CD4-positive, alpha-beta T cell treated with Interleukin-15 for 4 hours (primary cell): Measurements from ENCODE around the gene COQ10A.
"Not testable (repeated sequence)": the region's sequence is repeated elsewhere in the genome, so short reads cannot be mapped to it uniquely, and the experiment has no call there.

ENCODE experiments used
- DNase-seq: peaks from one replicate; pipeline ENCODE4 v3.0.0-alpha.2; 2020; ENCODE audit warnings: low spot score

The COQ10A gene

DNA sequence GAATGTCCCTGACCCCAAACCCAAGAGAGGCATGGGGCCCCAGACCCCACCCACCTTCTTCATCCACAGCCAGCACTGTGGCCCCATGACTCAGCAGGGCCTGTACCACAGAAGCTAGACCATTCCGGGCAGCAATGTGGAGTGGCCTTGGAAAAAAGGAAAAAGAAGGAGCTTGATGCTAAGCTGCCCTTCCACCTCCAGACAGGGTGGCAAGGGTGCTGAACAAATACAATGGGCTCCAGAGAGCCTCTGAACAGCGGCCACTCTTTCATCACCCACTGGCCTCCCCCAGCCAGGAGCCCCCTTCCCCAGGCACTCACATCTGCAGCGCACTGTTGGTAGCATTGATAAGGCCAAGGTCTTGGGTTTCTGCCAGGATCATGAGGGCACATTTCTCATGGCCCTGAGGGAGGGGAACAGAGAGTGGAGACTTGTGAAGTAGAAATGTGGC is 23.0 kb upstream of the COQ10A start:
- no peak for DNase-seq

GRCh38 chr12:56244494-56244893 is 22.2 kb upstream of the COQ10A start:
- no peak for DNase-seq

- no peak for DNase-seq
Measured at GRCh38 chr12:56247923-56248322, 18.8 kb upstream of the COQ10A start.

- DNase-seq = no peak
Measured at GRCh38 chr12:56248711-56249110, 18.0 kb upstream of the COQ10A start.

GRCh38 chr12:56252649-56253048 is 14.1 kb upstream of the COQ10A start:
- no peak for DNase-seq

DNA sequence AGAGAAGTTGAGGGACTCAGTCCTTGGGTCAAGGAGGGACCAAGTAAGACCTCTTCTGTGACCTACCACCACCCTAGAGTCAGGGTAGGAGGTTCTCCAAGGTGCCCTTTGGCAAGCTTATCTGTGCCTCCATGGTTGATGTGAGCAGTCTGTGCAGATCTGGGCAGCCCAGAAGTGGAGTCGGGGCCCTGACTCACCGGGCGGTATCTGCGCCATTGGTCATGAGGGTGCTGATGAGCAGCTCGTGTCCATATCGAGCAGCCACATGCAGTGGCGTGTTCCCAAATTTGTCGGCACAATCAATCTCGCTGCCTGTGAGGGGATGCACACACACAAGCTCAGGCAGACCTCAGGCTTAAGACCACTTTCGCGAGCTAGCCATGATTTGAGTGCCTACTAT is 13.7 kb upstream of the COQ10A start:
- no peak for DNase-seq

GRCh38 chr12:56255671-56256070 is 11.1 kb upstream of the COQ10A start:
- no peak for DNase-seq

GRCh38 chr12:56256326-56256960 is 10.3 kb upstream of the COQ10A start:
- DNase-seq = no peak

DNA sequence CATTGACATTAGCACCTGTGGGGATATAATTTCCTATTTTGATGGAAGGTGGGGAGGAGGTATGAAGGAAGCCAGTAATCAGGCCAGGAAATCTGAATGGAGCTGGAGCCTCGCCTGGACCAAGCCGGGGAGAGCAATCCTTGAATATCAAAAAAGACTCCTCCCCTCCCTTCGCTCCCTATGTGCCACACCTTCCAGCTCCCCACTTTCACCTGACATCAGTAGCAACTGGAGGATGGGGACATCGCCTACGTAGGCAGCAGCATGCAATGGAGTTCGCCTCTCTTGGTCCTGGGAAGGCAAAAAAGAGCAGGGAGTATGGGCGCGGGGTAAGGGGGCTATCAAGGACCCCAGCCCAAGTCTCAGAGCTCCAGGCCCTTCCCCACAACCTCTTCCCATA is 9.7 kb upstream of the COQ10A start:
- no peak for DNase-seq

DNA sequence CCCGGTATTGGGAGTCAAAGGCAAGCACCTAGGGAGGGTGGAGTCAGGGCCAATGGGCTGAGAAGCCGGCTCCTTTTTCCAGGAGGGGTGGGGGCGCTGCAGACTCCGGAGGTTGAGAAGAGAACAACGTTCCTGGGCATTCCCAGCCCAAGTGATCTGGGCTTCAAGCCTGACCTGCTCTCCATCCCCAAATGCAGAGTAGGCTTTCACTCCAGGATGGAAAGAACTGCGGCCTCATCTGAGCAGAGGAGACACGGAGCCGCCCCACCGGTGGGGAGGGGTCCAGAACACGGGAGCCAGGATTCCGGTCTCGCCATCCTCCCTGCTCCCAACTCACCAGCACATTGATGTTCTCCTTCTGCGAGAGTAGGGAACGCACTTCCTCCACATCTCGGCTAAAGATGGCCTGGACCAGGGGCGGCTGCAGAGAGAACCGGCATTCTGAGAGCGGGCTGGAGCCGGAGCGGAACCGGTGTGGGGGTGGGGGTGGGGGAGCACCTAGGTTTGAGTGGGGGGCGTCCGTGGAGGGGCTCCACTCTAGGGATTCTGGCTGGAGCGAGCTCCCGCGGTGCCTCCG is 9.2 kb upstream of the COQ10A start:
- no peak for DNase-seq

GRCh38 chr12:56258068-56258819 is 8.5 kb upstream of the COQ10A start, which contains the start of gene ANKRD52:
ANKRD52 (minus strand) TSS chr12:56258384; CDS start chr12:56258269, 115 bp downstream.
- peak; percentile 72 for DNase-seq

DNA sequence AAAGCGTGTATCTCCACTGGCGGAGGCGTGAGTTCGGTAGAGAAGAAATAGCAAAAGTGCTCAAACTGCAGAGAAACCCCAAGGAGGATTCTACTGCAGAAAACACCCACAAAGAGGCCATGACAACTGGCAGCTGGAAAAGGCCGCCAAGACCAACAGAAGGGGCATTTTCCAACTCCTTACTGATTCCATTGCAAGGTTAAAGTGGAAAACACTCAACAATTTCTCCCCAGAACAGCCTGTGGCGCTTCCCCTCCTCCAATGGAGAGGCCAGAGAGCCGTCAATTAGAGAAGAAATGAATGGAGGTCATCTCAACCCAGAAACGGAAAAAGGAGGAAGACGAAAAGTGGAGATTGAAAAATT is 7.9 kb upstream of the COQ10A start:
- DNase-seq = no peak

DNA sequence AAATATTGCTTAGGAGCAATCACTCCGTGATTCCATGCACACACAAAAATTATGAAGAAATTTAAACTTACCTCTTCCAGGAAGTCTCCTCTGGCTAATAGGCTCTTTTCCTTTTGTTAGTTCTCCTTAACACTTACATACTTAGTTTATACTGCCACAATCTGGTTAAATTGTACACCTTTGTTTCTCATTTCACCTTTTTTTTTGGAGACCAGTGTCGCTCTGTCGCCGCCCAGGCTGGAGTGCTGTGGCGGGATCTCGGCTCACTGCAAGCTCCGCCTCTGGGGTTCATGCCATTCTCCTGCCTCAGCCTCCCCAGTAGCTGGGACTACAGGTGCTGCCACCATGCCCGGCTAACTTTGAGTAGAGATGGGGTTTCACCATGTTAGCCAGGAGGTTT is 6.4 kb upstream of the COQ10A start:
- DNase-seq = no peak

GRCh38 chr12:56260921-56261320 is 5.8 kb upstream of the COQ10A start:
- no peak for DNase-seq

- no peak for DNase-seq
Measured at GRCh38 chr12:56261503-56262232, 5.1 kb upstream of the COQ10A start.

- DNase-seq = not testable (repeated sequence)
Measured at GRCh38 chr12:56262955-56263354, 3.8 kb upstream of the COQ10A start.

DNA sequence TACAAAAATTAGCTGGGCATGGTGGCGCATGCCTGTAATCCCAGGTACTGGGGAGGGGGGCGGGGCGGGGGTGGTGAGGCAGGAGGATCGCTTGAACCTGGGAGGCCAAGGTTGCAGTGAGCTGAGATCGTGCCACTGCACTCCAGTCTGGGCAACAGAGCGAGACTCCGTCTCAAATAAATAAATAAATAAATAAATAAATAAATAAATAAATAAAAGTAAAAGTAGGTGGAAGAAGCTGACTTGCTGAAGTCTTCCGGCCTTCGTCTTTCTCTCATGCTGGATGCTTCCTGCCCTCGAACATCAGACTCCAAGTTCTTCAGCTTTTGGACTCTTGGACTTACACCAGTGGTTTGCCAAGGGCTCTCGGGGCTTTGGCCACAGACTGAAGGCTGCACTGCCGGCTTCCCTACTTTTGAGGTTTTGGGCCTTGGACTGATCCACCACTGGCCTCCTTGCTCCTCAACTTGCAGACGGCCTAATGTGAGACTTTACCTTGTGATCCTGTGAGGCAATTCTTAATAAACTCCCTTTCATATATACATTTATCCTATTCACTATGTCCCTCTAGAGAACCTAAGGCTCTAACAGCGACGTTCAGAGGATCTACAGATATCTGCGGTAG is 562 bp upstream of the COQ10A start:
- DNase-seq = not testable (repeated sequence)

GRCh38 chr12:56267443-56268071 is 815 bp downstream of the COQ10A start:
- no peak for DNase-seq

GRCh38 chr12:56271031-56271430 is 4.3 kb downstream of the COQ10A start:
- no peak for DNase-seq

- not testable (repeated sequence) for DNase-seq
Measured at GRCh38 chr12:56272468-56272867, 5.7 kb downstream of the COQ10A start.

- no peak for DNase-seq
Measured at GRCh38 chr12:56274299-56274698, 7.6 kb downstream of the COQ10A start.

DNA sequence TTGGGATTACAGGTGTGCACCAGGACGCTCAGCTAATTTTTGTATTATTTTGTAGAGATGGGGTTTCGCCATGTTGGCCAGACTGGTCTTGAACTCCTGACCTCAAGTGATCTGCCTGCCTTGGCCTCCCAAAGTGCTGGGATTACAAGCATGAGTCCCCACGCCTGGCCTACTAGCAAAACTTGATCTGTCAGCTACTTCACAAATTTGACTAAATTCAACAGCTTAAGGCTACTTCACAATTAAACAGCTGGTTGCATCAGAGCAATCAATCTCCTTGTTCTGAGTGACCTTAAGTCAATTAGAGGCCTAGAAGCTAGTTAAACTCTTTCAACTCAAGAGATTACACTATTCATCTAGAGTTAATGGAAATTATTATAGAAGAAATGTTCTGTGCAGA is 12.2 kb downstream of the COQ10A start:
- no peak for DNase-seq
